Fibroblast of peridontal ligament (primary cell): ENCODE results near the gene FGFR3.
"Not testable (repeated sequence)": the region's sequence is repeated elsewhere in the genome, so short reads cannot be mapped to it uniquely, and the experiment has no call there.

Source experiments
- DNase-seq: peaks from one replicate; pipeline ENCODE4 v3.0.0-alpha.2; 2010; ENCODE audit errors: extremely low read depth

Gene FGFR3

DNA sequence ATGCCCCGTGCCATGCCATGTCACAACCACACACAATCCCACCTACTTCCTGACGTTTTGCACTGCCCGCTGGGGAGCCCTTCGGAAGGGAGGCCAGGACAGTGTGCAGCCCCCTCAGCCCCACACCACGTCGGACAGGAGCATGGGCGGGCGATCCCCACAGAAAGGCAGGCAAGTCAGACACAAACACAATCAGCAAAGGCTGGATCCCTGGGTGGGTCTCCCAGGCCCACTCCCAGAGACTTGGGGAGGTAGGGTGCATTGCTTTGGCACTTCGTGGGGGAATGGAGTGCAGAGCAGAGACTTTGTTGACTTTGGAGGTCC, 48.8 kb downstream of the FGFR3 start:
- no peak for DNase-seq

- no peak for DNase-seq
These were observed 49.3 kb downstream of the FGFR3 start for GRCh38 chr4:1842339-1842895.

DNA sequence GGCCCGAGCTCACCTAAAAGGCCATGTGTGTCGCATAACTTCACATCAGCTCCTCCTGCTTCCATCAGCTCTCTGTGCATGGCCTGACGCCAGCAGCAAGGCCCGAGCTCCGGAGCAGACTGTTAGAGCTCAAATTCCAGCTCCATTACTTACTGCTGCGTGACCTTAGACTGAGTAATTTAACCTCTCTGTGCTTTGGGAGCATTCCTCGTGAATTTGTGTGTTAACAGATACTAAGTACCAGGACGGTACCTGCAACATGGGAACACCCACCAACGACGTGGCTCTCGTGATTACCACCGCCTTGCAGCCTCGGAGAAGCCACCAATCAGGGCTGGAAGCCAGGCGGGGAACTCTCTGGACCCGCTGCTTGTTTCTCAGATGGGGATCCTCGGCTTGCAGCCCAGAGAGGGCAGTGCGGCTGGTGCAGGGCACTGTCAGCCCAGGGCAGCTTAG, 49.9 kb downstream of the FGFR3 start:
- peak; percentile 85 for DNase-seq

- no peak for DNase-seq
These were observed 50.8 kb downstream of the FGFR3 start for GRCh38 chr4:1843852-1844251.

DNA sequence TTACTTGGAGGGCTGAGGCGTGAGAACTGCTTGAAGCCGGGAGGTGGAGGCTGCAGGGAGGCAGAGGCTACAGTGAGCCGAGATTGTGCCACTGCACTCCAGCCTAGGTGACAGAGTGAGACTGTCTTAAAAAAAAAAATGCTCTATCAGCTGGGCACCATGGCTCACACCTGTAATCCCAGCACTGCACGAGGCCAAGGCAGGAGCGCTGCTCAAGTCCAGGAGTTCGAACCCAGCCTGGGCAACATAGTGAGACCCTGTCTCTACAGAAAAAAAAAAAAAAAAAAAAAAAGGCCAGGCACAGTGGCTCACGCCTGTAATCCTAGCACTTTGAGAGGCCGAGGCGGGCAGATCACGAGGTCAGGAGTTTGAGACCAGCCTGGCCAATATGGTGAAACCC, 51.5 kb downstream of the FGFR3 start:
- not testable (repeated sequence) for DNase-seq

- no peak for DNase-seq
These were observed 53.5 kb downstream of the FGFR3 start for GRCh38 chr4:1846580-1846979.

DNA sequence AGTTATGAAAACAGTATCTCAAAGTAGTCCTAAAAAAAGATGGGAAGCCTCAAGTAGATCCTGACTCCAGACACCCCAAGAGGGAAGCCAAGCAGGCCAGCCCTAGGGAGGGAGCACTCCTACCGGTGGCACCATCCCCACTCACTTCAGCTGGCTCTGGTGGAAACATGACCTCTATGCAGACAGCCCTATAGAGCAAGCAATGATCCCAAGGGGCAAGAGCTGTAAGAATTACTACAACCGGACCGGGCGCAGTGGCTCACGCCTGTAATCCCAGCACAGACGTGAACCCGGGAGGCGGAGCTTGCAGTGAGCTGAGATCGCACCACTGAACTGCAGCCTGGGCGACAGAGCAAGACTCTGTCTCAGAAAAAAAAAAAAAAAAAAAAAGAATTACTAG, 57.2 kb downstream of the FGFR3 start:
- DNase-seq, result no peak

DNA sequence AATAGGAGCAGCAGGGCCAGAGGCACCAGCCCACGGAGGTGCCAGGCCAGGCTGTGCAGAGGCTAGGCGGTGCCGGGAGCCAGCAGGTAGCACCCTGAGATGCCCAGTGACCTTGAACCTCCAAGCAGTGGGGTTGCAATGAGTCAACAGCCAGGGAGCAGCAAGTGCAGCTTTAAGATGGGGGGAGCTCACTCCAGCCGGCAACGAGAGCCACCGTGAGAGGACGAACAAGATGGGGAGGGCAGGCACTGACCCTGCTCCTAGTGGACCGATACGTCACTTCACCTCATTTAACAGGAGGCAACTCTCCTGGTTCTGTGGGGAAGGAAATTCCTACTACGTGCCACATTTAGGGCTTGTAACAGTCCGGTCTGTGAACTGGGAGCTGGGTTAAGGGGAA, 58.1 kb downstream of the FGFR3 start:
- DNase-seq, result no peak

DNA sequence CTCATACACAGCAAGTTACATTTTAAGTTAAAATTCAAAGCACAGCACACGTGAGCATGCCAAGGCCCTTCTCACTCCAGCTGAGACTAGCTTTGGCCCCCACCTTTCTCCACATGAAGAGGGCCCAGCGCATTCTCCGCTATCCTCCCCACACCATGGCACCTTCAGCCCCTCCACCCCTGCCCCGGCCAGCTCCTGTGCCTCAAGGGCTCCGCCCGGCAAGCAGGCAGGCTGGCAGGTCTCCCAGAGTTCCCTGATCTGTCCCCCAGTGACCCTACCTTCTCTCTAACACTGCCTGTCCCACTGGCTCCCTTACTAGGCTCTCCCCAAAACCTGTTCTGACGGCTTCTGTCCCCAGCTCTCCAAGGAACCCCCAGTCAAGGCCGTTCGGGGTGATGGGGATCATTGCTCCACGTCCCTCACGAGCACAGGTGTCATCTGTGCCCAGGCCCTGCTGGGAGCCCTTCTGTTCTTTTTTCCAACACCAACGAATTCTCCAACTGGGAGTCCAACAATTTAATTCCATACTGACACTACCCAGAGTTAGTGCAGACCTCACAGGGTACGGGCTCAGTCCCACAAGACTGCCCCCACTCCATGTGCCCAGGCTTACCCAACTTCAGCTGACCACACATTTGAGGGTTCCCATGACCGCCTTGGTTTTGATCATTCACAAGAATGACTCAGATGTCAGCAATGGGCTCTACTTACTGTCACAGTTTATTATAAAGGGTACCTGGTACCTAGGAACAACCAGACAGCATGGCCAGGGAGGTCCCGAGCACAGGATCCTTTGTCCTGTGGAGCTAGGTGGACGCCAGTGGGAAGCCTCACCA, 58.7 kb downstream of the FGFR3 start:
- no peak for DNase-seq

GRCh38 chr4:1852904-1853623, 60.0 kb downstream of the FGFR3 start:
- no peak for DNase-seq

- DNase-seq, result no peak
These were observed 61.7 kb downstream of the FGFR3 start for GRCh38 chr4:1854752-1855151.

GRCh38 chr4:1855333-1856070, 62.4 kb downstream of the FGFR3 start:
- DNase-seq, result no peak

DNA sequence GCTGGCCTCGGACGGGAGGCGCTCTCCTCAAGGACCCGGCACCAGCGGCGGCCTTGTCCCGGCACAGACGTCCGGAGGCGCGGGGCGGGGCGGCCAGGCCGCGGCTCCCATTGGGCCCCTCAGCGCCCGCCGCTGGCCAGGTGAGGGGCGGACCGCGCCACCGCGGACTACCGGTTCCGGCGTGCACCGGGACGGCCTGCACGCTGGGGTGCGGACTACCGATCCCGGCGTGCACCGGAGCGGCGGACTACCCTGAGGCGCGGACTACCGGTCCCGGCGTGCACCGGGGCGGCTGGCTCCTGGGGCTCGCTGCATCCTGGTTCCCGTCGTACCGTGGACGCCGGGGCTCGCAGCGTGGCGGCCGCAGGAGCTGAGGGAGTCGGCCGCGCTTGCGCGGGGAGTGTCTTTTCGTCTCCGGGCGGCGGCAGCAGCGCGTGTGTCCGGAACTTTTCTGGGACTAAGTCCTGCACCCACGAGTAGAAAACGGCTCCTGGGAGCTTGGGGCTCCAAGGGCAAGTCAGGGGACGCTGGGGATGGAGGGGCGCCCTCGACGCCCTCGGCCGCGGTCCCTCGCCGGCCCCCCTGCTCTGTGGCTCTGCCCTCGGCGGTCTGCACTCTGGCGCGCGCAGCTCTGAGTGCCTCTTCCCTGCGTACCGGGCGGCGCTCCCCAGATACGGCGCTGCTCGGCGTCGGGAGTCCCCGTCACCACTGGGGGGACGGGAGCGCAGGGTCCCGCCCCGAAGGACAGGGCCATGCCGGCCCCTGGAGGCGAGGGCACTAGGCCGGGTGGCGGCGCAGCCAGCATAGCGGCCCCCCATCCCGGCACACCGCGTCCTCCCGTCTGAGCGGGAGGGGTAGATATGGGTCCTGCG, 63.2 kb downstream of the FGFR3 start, which contains the start of gene LETM1:
Gene LETM1 (minus strand): TSS at position 86 of the 872 bp plus-strand sequence. CDS start 206 bp downstream, outside the sequence.
- DNase-seq, result peak; percentile 89

DNA sequence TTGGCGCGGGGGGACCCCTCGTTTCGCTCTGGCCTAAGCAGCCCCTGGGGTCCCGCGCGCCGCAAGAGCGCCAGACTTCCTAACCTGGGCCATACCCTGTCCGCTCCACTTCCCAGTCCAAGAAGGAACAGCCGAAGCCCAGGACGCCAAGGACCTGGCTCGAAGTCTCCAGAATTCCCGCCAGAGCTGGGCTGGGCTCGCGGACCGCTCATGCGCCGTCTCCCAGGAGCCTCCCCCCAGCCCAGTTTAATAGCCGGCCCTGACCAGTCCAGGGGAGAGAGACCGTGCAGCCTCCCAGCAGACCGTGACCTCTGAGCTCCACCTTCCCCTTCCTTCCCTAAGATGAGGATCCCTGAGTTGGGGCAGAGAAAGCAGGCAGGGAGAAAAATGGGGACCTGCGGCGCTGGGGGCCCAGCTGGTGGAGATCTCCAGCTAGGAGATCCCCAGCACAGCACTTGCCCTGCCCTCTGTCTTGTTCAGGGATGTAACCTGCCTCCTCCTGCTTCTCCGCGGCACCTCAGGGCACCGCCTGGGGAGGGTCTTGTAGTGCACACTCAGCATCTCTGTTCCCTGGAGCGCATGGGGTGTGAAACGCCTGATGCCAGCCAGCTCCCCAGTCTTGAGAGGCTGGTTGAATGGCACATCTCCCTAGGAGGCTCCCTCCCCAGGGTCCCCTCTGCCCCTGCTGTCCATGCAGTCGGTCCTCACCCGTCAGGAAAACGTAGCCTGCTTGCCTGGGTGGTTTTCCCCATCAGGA, 64.0 kb downstream of the FGFR3 start:
- no peak for DNase-seq

DNA sequence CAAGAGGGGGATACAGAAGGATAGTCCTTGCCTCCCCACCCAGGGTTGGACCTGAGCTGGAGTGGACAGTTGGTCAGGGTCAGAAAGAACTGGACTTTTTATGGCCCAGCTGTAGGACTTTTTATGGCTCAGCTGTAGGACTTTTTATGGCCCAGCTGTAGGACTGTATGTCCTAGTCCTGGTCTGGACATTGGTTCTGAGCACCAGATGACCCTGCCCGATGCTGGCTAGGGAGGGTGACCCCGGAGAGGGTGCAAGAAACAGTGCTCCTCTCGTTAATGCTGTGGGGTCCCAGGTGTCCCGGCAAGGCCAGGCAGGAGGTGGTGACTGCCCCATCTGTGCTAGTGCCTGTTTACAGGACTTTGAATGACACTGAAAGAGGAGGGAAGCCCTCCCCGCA, 64.8 kb downstream of the FGFR3 start:
- DNase-seq, result no peak
